ENCODE data around the gene SLC22A23.

Gene SLC22A23

DNA sequence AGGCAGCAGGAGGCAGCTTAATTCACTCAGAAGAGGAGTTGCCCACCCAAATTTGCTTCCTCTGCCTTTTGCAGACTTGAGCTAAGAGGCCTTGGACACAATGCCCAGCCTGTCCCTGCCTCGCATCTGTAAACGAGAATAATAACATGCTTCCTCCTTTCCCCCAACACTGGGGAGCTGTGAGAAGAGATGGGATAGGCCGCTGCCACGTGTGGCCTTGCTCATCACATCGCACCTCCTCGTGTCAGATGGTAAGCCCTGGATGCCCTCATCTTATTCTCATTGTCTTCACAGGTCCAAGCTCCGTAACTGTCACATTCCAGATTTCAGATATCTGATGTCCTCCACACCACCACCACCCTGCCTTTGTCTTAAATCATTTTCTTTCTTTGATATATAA is 216.3 kb downstream of the SLC22A23 start (continued):
- TF ChIP-seq, protein P1, sequence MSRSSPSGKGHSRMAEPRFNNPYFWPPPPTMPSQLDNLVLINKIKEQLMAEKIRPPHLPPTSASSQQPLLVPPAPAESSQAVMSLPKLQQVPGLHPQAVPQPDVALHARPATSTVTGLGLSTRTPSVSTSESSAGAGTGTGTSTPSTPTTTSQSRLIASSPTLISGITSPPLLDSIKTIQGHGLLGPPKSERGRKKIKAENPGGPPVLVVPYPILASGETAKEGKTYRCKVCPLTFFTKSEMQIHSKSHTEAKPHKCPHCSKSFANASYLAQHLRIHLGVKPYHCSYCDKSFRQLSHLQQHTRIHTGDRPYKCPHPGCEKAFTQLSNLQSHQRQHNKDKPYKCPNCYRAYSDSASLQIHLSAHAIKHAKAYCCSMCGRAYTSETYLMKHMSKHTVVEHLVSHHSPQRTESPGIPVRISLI (tag by site-specific recombination; IDR thresholded peaks at IDR 0.05): no peak
- TF ChIP-seq, protein P2, sequence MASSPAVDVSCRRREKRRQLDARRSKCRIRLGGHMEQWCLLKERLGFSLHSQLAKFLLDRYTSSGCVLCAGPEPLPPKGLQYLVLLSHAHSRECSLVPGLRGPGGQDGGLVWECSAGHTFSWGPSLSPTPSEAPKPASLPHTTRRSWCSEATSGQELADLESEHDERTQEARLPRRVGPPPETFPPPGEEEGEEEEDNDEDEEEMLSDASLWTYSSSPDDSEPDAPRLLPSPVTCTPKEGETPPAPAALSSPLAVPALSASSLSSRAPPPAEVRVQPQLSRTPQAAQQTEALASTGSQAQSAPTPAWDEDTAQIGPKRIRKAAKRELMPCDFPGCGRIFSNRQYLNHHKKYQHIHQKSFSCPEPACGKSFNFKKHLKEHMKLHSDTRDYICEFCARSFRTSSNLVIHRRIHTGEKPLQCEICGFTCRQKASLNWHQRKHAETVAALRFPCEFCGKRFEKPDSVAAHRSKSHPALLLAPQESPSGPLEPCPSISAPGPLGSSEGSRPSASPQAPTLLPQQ (tag by site-specific recombination; IDR thresholded peaks at IDR 0.05): no peak
- TF ChIP-seq KLF10 (tag by site-specific recombination; IDR thresholded peaks at IDR 0.05): no peak
- TF ChIP-seq WT1 (tag by site-specific recombination; IDR thresholded peaks at IDR 0.05): no peak
- no peak for TF ChIP-seq ZSCAN30 (tag by site-specific recombination; IDR thresholded peaks at IDR 0.05)
- no peak for TF ChIP-seq KLF17 (tag by site-specific recombination; IDR thresholded peaks at IDR 0.05)

DNA sequence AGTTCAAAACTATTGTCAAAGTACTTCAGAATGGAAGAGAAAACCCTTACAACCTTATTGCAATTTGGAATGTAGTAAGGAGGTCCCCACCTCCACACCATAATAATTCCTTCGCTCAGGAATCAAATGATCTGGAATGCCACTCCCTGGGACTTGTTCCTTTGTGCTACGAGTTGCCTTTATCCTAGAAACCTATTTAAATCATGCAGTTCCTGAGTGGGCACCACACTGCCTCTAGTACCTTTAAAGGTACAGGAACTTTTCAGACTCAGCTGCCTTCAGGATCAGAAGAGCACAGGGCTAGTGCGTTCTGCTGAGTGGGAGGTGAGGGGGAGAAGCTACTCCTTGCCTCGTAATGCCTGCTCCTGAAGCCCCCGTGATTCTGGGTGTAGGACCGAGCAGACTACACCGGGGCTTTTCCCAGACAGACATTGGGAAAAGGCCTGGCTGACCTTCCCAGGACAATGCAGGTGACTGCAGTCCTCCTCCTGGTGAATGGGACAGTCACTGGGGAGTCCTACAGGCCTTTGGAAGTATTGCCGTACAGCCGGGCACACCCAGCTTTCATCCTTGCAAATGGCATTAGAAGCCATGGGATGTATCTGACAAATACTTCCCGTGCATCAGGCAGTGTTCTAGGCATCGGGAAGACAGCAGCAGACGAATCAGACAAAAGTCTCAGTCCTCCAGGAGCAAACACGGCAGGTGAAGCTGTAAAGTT is 217.6 kb downstream of the SLC22A23 start:
- Histone ChIP-seq H3K9me3 (ENCODE audit: control insufficient read depth, insufficient read depth, low read depth, low read length) (no peaks in the 10 kb centered on the region), H3K27ac (ENCODE audit: extremely low read depth, low read depth, low read length) (no peak overlapping the region), H3K4me1 (ENCODE audit: control insufficient read depth, insufficient read depth, low read length) (no peaks in the 10 kb centered on the region), H3K4me3 (ENCODE audit: low read depth, low read length) (no peak overlapping the region), H3K36me3 (ENCODE audit: control insufficient read depth in 2 of 2, insufficient read depth in 1 of 2, low read length in 2 of 2) (no peaks in the 10 kb centered on the region)
- POLR2A ChIA-PET: interaction anchor here (1.5 kb wide), 2 partner anchors 8 to 13 kb away, joined by 4 to 6 read pairs; no protein-coding TSS in a partner anchor
- no peak for TF ChIP-seq KLF1 (tag by site-specific recombination; IDR thresholded peaks at IDR 0.05)
- TF ChIP-seq ZNF157 (tag by site-specific recombination; IDR thresholded peaks at IDR 0.05): peak; percentile 70
- TF ChIP-seq ZFHX2 (tag by site-specific recombination; conservative IDR thresholded peaks at IDR 0.05): 0 out of 2 replicates have a peak, but pooled peaks have one; percentile 12
- CTCF ChIA-PET: interaction anchor here (0.5 to 6.1 kb wide), 5 partner anchors 10 to 1220 kb away, joined by 3 to 72 read pairs (median 3); no protein-coding TSS in a partner anchor

- Histone ChIP-seq H3K4me1 (ENCODE audit: control insufficient read depth, insufficient read depth, low read length) (no peaks in the 10 kb centered on the region), H3K4me3 (ENCODE audit: low read depth, low read length) (no peak overlapping the region), H3K27ac (ENCODE audit: extremely low read depth, low read depth, low read length) (no peak overlapping the region), H3K9me3 (ENCODE audit: control insufficient read depth, insufficient read depth, low read depth, low read length) (no peaks in the 10 kb centered on the region), H3K36me3 (ENCODE audit: control insufficient read depth in 2 of 2, insufficient read depth in 1 of 2, low read length in 2 of 2) (no peaks in the 10 kb centered on the region)
- POLR2A ChIA-PET: interaction anchor here (0.8 kb wide), 2 partner anchors 10 kb away, joined by 3 read pairs; no protein-coding TSS in a partner anchor
- TF ChIP-seq ZFHX2 (tag by site-specific recombination; conservative IDR thresholded peaks at IDR 0.05): peak; percentile 40; the same call in 1 of the 2 replicates
- peak; percentile 53 for TF ChIP-seq EGR2 (tag by site-specific recombination; IDR thresholded peaks at IDR 0.05; ENCODE audit: low read depth)
- TF ChIP-seq, protein P3, sequence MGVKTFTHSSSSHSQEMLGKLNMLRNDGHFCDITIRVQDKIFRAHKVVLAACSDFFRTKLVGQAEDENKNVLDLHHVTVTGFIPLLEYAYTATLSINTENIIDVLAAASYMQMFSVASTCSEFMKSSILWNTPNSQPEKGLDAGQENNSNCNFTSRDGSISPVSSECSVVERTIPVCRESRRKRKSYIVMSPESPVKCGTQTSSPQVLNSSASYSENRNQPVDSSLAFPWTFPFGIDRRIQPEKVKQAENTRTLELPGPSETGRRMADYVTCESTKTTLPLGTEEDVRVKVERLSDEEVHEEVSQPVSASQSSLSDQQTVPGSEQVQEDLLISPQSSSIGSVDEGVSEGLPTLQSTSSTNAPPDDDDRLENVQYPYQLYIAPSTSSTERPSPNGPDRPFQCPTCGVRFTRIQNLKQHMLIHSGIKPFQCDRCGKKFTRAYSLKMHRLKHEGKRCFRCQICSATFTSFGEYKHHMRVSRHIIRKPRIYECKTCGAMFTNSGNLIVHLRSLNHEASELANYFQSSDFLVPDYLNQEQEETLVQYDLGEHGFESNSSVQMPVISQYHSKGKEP (tag by site-specific recombination; IDR thresholded peaks at IDR 0.05): no peak
- TF ChIP-seq, protein P4, sequence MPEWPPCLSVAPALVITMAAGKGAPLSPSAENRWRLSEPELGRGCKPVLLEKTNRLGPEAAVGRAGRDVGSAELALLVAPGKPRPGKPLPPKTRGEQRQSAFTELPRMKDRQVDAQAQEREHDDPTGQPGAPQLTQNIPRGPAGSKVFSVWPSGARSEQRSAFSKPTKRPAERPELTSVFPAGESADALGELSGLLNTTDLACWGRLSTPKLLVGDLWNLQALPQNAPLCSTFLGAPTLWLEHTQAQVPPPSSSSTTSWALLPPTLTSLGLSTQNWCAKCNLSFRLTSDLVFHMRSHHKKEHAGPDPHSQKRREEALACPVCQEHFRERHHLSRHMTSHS (tag by site-specific recombination; IDR thresholded peaks at IDR 0.05): no peak
- CTCF ChIA-PET: interaction anchor here (0.7 to 6.1 kb wide), 4 partner anchors 12 to 106 kb away, joined by 3 to 72 read pairs (median 4); partner anchors contain the start of gene TUBB2A
These were observed 218.8 kb downstream of the SLC22A23 start for GRCh38 chr6:3237761-3238662.
